Stimulated activated memory B cell treated with anti-CD40 and anti-IgM and Interleukin-4, amounts not matched to agents 10 μg/mL and 1 μg/mL and 100 μg/mL, for 72 hours (primary cell): ENCODE measurements around the gene AUTS2.

Experiments used
- ATAC-seq: fragments of 150-1000 bp; cut with Tn5 transposase; 2 replicates; pipeline ENCODE4 v1.10.0; 2021
- H3K27ac Mint-ChIP-seq: one replicate; pipeline ENCODE4 v1.8.0; 2022; ENCODE audit warnings: mild to moderate bottlenecking, mixed read lengths
- H3K27me3 Mint-ChIP-seq: one replicate; pipeline ENCODE4 v1.8.0; 2022; ENCODE audit warnings: mixed read lengths
- H3K36me3 Mint-ChIP-seq: one replicate; pipeline ENCODE4 v1.8.0; 2022; ENCODE audit warnings: mixed read lengths
- H3K4me1 Mint-ChIP-seq: one replicate; pipeline ENCODE4 v1.8.0; 2022; ENCODE audit warnings: mixed read lengths
- H3K4me3 Mint-ChIP-seq: one replicate; pipeline ENCODE4 v1.8.0; 2022; ENCODE audit warnings: mild to moderate bottlenecking, moderate library complexity, mixed read lengths
- H3K9me3 Mint-ChIP-seq: one replicate; pipeline ENCODE4 v1.8.0; 2022; ENCODE audit warnings: mixed read lengths

Gene AUTS2

DNA sequence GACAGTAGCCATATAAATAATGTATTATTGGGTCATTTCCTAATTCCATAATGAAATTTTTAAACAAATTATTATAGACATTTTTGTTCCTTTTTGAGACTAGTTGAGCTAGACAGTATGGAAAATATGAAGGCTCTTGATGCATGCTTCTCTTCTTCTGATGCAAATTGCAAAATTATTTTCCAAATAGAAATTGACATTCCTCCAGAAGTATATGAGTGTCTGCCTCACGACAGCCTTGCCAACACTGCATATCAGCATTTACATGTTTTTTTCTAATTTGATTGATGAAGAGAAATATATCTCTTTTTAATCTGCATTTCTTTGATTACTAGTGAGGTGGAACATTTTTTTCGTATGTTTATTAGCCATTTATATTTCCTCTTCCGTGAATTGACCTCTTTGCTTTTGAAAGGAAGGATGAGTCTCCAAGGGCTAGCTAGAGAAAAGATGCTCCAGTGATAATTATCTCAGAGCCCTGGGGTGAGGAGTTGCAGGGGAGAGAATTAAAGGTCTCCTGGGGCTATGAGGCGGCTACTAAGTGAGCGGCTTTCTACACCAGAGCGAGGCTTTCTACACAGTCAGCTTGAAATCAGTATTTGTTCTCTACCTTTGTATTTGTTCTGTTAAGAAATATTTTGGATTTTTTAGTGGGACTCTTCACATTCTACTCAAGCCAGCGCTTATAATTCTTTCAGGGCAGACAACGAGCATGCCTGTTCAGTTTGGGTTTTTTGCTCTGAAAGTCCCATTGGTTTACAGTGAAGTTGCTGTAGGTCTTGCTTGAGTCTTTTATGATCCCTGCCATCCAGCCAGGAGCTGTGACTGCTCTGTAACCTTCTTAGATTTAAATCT lies 821.5 kb downstream of the AUTS2 start:
- ATAC-seq: no peak
- no peaks in the 10 kb centered on the region for H3K9me3 Mint-ChIP-seq
- H3K4me3 Mint-ChIP-seq: no peak overlapping the region
- H3K4me1 Mint-ChIP-seq: peaks cover 23% of the 10 kb centered on the region
- no peaks in the 10 kb centered on the region for H3K27me3 Mint-ChIP-seq
- H3K36me3 Mint-ChIP-seq: no peaks in the 10 kb centered on the region
- no peak overlapping the region for H3K27ac Mint-ChIP-seq

DNA sequence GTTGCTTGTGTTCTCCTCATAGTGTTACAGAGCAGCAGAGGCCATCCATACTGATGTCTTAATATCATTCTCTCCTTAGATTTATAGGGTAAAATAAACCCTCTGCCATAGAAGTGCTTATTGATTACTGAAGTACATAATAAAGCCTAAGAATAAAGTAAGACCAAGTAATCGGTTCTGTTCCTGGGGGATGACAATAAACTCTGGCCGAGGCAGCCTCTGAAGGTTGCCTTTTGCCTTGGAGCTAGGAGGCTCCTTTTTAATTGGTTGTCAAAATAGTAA lies 822.0 kb downstream of the AUTS2 start:
- H3K27ac Mint-ChIP-seq: no peak overlapping the region

GRCh38 chr7:70421319-70421718 lies 823.0 kb downstream of the AUTS2 start:
- H3K9me3 Mint-ChIP-seq: no peaks in the 10 kb centered on the region

More for the DNA sequence above, 822.0 kb downstream of the AUTS2 start:
- no peak overlapping the region for H3K4me3 Mint-ChIP-seq
- H3K27me3 Mint-ChIP-seq: no peaks in the 10 kb centered on the region
- no peaks in the 10 kb centered on the region for H3K9me3 Mint-ChIP-seq
- no peak for ATAC-seq
- H3K36me3 Mint-ChIP-seq: no peaks in the 10 kb centered on the region
- H3K4me1 Mint-ChIP-seq: peaks cover 17% of the 10 kb centered on the region

DNA sequence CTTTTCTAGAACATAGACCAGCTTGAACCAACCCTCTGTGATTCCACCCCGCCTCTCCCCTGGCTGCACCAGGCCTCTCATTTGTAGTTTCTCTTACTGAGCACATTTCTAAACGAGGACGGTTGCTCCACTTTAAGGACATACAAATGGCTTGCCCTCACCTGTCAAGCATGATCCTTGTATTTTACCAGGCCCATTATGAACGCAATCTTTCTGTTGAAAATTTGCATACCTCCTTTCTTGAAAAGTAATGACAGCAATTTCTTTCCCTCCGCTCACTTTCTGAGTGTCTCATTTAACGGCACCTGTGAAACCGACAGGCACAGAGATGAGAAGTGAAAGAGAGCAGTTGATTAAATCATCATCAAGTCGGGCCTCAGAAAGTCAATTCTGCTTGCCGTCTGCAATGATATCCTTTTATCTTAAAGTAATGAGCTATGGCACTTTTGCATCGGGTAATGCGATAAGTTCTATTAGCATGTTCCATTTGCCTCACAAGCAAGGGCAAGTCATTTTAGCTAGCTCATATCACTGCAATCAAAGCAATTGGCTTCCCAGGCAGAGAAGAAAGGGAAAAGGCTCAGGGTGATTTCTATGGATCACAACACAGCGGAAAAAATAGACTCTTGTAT lies 828.1 kb downstream of the AUTS2 start:
- Mint-ChIP-seq H3K36me3 (no peaks in the 10 kb centered on the region), H3K9me3 (no peaks in the 10 kb centered on the region), H3K4me3 (peak overlapping the region; percentile 30), H3K27ac (no peak overlapping the region), H3K4me1 (peaks cover 11% of the 10 kb centered on the region), H3K27me3 (no peaks in the 10 kb centered on the region)
- ATAC-seq: peak; percentile 41

More at GRCh38 chr7:70421319-70421718, 823.0 kb downstream of the AUTS2 start:
- no peaks in the 10 kb centered on the region for H3K27me3 Mint-ChIP-seq
- no peak overlapping the region for H3K4me3 Mint-ChIP-seq
- no peak overlapping the region for H3K27ac Mint-ChIP-seq
- ATAC-seq: no peak
- H3K36me3 Mint-ChIP-seq: no peaks in the 10 kb centered on the region
- H3K4me1 Mint-ChIP-seq: peaks cover 12% of the 10 kb centered on the region

- H3K36me3 Mint-ChIP-seq: peaks cover 6% of the 10 kb centered on the region
- no peak for ATAC-seq
- H3K9me3 Mint-ChIP-seq: no peaks in the 10 kb centered on the region
- H3K27ac Mint-ChIP-seq: no peak overlapping the region
- H3K4me3 Mint-ChIP-seq: no peak overlapping the region
- H3K27me3 Mint-ChIP-seq: no peaks in the 10 kb centered on the region
- no peaks in the 10 kb centered on the region for H3K4me1 Mint-ChIP-seq
These were observed 834.3 kb downstream of the AUTS2 start for GRCh38 chr7:70432567-70433001.

GRCh38 chr7:70434376-70434775 lies 836.1 kb downstream of the AUTS2 start:
- no peak overlapping the region for H3K27ac Mint-ChIP-seq
- no peak overlapping the region for H3K4me3 Mint-ChIP-seq
- H3K9me3 Mint-ChIP-seq: no peaks in the 10 kb centered on the region
- no peak for ATAC-seq
- peaks cover 6% of the 10 kb centered on the region for H3K36me3 Mint-ChIP-seq
- H3K4me1 Mint-ChIP-seq: no peaks in the 10 kb centered on the region
- no peaks in the 10 kb centered on the region for H3K27me3 Mint-ChIP-seq

DNA sequence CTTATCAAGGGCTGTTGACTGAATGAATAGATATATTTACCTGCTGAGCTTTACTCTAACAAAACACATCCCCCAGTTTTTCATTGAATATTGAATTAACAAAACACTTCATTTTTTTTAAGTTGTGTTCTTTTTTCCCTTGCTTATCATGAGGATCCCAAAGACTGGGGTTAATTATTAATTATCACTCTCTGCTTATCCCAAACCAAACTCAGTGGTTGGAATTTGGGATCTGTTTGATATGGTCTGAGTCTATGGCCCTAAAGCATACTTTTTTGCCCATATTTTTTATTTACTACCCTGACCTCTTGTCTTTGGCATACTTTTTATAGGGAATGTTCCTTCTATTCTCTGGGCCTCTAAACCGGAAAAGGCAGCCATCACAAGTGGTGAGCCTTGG lies 836.5 kb downstream of the AUTS2 start:
- no peak for ATAC-seq
- no peaks in the 10 kb centered on the region for H3K4me1 Mint-ChIP-seq
- no peaks in the 10 kb centered on the region for H3K9me3 Mint-ChIP-seq
- H3K27ac Mint-ChIP-seq: no peak overlapping the region
- H3K27me3 Mint-ChIP-seq: no peaks in the 10 kb centered on the region
- H3K36me3 Mint-ChIP-seq: peaks cover 6% of the 10 kb centered on the region
- no peak overlapping the region for H3K4me3 Mint-ChIP-seq

GRCh38 chr7:70435634-70436033 lies 837.4 kb downstream of the AUTS2 start:
- Mint-ChIP-seq H3K9me3 (no peaks in the 10 kb centered on the region), H3K27ac (no peak overlapping the region), H3K36me3 (peaks cover 6% of the 10 kb centered on the region), H3K4me3 (no peak overlapping the region), H3K4me1 (no peaks in the 10 kb centered on the region), H3K27me3 (no peaks in the 10 kb centered on the region)
- no peak for ATAC-seq

- no peak for ATAC-seq
- Mint-ChIP-seq H3K36me3 (peaks cover 6% of the 10 kb centered on the region), H3K4me1 (no peaks in the 10 kb centered on the region), H3K9me3 (no peaks in the 10 kb centered on the region), H3K27ac (no peak overlapping the region), H3K27me3 (no peaks in the 10 kb centered on the region), H3K4me3 (no peak overlapping the region)
These were observed 838.6 kb downstream of the AUTS2 start for GRCh38 chr7:70436790-70437350.

DNA sequence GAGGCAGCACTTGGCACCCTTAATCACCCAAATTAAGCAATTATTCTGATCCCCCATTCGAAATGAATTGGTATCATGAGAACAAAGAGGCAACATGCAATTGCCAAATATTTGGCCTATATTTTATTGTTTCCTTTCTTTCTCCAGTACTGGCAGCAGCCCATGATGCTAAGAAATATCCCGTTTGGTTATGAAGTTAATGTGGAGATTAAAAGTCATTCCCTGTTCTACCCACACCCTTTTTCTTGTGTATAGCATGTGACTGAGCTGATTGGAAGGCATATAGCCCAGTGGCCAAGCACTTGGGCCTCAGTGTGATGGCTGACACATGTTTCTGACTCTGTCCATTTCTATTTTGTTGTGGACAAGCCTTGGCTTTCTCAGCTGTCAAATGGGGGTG lies 841.4 kb downstream of the AUTS2 start:
- no peak for ATAC-seq
- Mint-ChIP-seq H3K4me1 (no peaks in the 10 kb centered on the region), H3K36me3 (peaks cover 6% of the 10 kb centered on the region), H3K27ac (no peak overlapping the region), H3K9me3 (no peaks in the 10 kb centered on the region), H3K4me3 (no peak overlapping the region), H3K27me3 (no peaks in the 10 kb centered on the region)

GRCh38 chr7:70446448-70447143 lies 848.3 kb downstream of the AUTS2 start:
- H3K4me1 Mint-ChIP-seq: no peaks in the 10 kb centered on the region
- no peaks in the 10 kb centered on the region for H3K36me3 Mint-ChIP-seq
- H3K27ac Mint-ChIP-seq: no peak overlapping the region
- ATAC-seq: no peak
- no peaks in the 10 kb centered on the region for H3K9me3 Mint-ChIP-seq
- H3K4me3 Mint-ChIP-seq: no peak overlapping the region
- no peaks in the 10 kb centered on the region for H3K27me3 Mint-ChIP-seq

DNA sequence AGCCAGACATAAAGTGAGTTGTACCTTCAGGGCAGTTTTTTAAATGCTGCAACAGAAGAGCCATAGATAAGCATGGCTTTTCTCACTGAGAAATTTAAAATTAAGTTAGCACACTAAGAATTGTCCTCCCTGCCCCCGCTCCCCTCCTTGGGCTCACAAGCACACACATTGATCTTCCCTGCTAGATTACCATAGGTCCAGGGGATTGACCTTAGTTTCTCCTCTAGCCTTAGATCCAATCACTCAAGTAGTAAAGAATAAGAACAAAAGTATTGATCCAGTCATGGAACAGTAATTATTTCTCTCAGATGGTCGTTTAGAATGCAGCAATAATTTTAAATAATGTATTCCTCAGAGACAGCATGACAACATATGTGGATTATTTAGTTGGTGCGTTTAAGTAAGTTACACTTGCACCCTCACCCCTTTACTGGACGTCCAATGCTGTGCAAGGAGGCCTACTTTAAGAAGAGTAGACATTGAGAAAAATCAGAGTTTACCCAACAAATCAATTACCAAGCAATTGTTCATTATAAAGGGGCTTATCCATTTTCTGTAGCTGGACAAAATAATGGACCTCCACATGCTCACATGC lies 850.1 kb downstream of the AUTS2 start:
- no peaks in the 10 kb centered on the region for H3K36me3 Mint-ChIP-seq
- no peak overlapping the region for H3K4me3 Mint-ChIP-seq
- no peak for ATAC-seq
- H3K9me3 Mint-ChIP-seq: no peaks in the 10 kb centered on the region
- H3K4me1 Mint-ChIP-seq: no peaks in the 10 kb centered on the region
- no peak overlapping the region for H3K27ac Mint-ChIP-seq
- H3K27me3 Mint-ChIP-seq: no peaks in the 10 kb centered on the region

- Mint-ChIP-seq H3K4me1 (peaks cover 11% of the 10 kb centered on the region), H3K4me3 (no peak overlapping the region), H3K9me3 (no peaks in the 10 kb centered on the region), H3K27me3 (no peaks in the 10 kb centered on the region), H3K36me3 (no peaks in the 10 kb centered on the region), H3K27ac (no peak overlapping the region)
- ATAC-seq: no peak
These were observed 852.5 kb downstream of the AUTS2 start for GRCh38 chr7:70450731-70451130.

- Mint-ChIP-seq H3K27ac (peak overlapping the region; percentile 83), H3K4me1 (peaks cover 35% of the 10 kb centered on the region), H3K9me3 (no peaks in the 10 kb centered on the region), H3K4me3 (no peak overlapping the region), H3K27me3 (no peaks in the 10 kb centered on the region), H3K36me3 (no peaks in the 10 kb centered on the region)
- ATAC-seq: peak; percentile 58
These were observed 857.6 kb downstream of the AUTS2 start for GRCh38 chr7:70455925-70456324.

- ATAC-seq: peak; percentile 69
These were observed 858.4 kb downstream of the AUTS2 start for GRCh38 chr7:70456719-70457118.

More at GRCh38 chr7:70456719-70457118, 858.4 kb downstream of the AUTS2 start:
- Mint-ChIP-seq H3K36me3 (no peaks in the 10 kb centered on the region), H3K27me3 (no peaks in the 10 kb centered on the region), H3K4me3 (peak overlapping the region; percentile 35), H3K4me1 (peaks cover 35% of the 10 kb centered on the region), H3K27ac (peak overlapping the region; percentile 83), H3K9me3 (no peaks in the 10 kb centered on the region)
